Activated CD4-positive, CD25-positive, alpha-beta regulatory T cell treated with anti-CD3 and anti-CD28 coated beads, Interleukin-2, amount 50 U/mL, for 16 hours (primary cell): Measurements from ENCODE around the gene MBTD1.

Experiments used
- DNase-seq: peaks from one replicate; pipeline ENCODE4 v3.0.0-alpha.2; 2020; ENCODE audit warnings: low read depth, low spot score

Gene MBTD1

GRCh38 chr17:51147650-51148049 is 112.2 kb downstream of the MBTD1 start:
- no peak for DNase-seq

- DNase-seq = no peak
These were observed 115.4 kb downstream of the MBTD1 start for GRCh38 chr17:51144266-51145022.

DNA sequence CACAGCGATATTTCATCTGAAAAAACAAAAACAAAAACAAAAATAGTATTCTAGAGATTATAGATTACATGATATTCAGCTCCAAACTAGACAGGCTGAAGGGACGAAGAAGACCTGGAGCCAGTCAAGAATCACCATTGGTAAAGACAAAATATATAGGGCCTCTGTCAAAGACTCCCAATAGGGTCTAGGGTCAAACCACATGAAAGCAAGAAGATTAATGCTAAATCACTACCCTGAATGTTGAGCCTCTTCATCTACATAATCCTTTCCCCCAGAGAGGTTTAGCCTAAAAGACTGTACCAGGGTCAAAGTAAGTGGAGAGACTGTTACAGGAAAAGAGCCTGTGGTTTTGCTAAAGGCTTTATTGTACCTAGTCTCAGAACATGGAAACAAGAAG is 117.3 kb downstream of the MBTD1 start:
- DNase-seq = no peak

DNA sequence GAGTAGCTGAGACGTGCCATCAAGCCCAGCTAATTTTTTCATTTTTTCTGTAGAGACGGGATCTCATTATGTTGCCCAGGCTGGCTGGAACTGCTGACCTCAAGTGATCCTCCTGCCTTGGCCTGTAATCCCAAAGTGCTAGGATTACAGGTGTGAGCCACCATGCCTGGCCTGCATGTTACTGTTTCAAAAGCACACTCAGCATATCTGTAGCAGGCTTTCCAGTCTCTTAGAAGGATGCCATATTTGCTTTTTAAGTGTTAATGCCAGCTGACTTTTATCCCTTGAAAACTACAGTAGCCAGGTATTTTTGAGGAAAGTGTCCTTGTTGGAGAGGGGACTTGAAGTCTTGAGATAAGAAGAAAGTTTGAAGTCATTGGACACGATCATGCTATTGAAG is 123.9 kb downstream of the MBTD1 start:
- no peak for DNase-seq

- no peak for DNase-seq
These were observed 126.5 kb downstream of the MBTD1 start for GRCh38 chr17:51133365-51133764.

DNA sequence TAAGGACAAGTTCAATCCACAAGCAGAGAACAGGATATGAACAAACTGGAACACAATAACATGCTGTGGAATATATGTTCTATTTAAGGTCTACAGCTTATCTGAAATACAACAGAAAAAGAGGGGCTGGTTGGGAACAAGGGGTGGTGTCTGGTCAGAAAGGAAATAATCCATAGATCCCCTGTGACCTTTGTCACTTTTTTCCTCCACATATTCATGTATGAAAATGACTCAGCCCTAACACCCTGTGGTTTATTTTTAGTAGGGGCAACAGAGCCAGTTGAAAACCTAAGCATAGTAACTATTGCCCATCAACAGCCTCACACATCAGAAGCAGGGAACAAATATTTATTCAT is 126.9 kb downstream of the MBTD1 start:
- DNase-seq = no peak

DNA sequence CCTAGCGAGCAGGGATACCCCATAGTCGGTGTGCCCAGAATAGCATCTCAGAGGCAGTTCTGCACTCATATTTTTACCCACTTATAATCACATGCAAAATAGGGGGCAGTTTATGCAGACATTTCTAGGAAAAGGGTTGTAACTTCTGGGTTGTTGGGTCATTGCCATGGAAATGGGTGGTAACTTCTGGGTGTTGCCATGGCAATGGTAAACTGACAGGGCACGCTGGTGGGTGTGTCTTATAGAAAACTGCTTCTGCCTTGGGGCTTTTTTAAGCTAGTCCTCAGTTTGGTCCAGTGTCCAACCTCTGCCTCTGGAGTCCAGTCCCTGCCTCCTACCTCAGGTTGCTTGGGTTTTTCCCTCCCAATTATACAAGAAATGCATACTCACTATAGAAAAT is 131.8 kb downstream of the MBTD1 start:
- no peak for DNase-seq
